KMS-11 (cell line): ENCODE data around the gene TC2N.

Experiments used
- H2AFZ ChIP-seq: fragments of 200-600 bp; sonication (generic); 2 replicates; pipeline ENCODE4 v1.6.1; 2016; ENCODE audit warnings: antibody characterized with exemption, mixed run types, low read depth
- H3K27ac ChIP-seq: fragments of 200-600 bp; sonication (generic); 2 replicates; pipeline ENCODE4 v1.6.1; 2016; ENCODE audit warnings: mild to moderate bottlenecking, mixed run types
- H3K27me3 ChIP-seq: fragments of 200-600 bp; sonication (generic); 2 replicates; pipeline ENCODE4 v1.6.1; 2017; ENCODE audit warnings: mild to moderate bottlenecking, low read depth, mixed run types, moderate library complexity; ENCODE audit not compliant: insufficient read depth
- H3K36me3 ChIP-seq: fragments of 200-600 bp; sonication (generic); 2 replicates; pipeline ENCODE4 v1.6.1; 2017; ENCODE audit warnings: mild to moderate bottlenecking, mixed run types; ENCODE audit not compliant: insufficient read depth
- H3K4me1 ChIP-seq: fragments of 200-600 bp; sonication (generic); 2 replicates; pipeline ENCODE4 v1.6.1; 2016; ENCODE audit warnings: mild to moderate bottlenecking, low read depth, mixed run types; ENCODE audit not compliant: poor library complexity, severe bottlenecking
- H3K4me2 ChIP-seq: fragments of 200-600 bp; sonication (generic); 2 replicates; pipeline ENCODE4 v1.7.0; 2016; ENCODE audit warnings: mild to moderate bottlenecking, mixed run types
- H3K4me3 ChIP-seq: fragments of 200-600 bp; sonication (generic); IDR thresholded peaks from 2 replicates; pipeline ENCODE4 v1.6.1; 2017; ENCODE audit warnings: low read depth, low read length, mixed read lengths; ENCODE audit not compliant: insufficient read depth
- H3K79me2 ChIP-seq: fragments of 200-600 bp; sonication (generic); 2 replicates; pipeline ENCODE4 v1.6.1; 2016; ENCODE audit warnings: low read depth, mixed run types; ENCODE audit not compliant: insufficient read depth
- H3K9ac ChIP-seq: fragments of 200-600 bp; sonication (generic); 2 replicates; pipeline ENCODE4 v1.6.1; 2016; ENCODE audit warnings: mild to moderate bottlenecking, mixed run types
- H4K20me1 ChIP-seq: fragments of 200-600 bp; sonication (generic); 2 replicates; pipeline ENCODE4 v1.6.1; 2016; ENCODE audit warnings: mild to moderate bottlenecking, mixed run types; ENCODE audit not compliant: insufficient read depth
- TF ChIP-seq, protein P1 (sequence below): fragments of 200-600 bp; sonication (generic); conservative IDR thresholded peaks from 2 replicates; pipeline ENCODE4 v1.6.1; 2017; ENCODE audit warnings: low read depth, mild to moderate bottlenecking, antibody characterized with exemption, low read length, moderate library complexity, mixed read lengths

The TC2N gene

DNA sequence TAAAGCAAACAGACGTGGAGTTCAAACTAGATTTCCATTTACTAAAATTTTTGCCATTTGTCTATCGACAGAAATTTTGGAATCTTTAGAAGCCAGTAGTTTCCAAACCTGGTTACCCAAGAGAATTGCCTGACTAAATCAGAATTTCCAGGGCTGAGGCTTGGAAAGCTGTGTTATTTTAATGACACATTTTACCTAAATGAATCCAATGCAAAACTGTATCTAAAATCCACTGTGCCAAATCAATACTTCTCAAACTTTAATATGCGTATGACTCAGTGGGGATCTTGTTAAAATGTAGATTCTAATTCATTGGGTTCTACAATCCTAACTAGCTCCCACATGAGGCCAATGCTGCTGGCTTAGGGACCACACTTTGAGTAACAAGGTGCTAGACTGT is 35.0 kb upstream of the TC2N start:
- Histone ChIP-seq H3K79me2 (no peaks in the 10 kb centered on the region), H3K36me3 (no peaks in the 10 kb centered on the region), H2AFZ (no peak overlapping the region), H3K4me3 (no peak overlapping the region), H3K4me2 (no peak overlapping the region), H3K27me3 (no peaks in the 10 kb centered on the region), H3K27ac (no peak overlapping the region), H3K9ac (no peak overlapping the region), H3K4me1 (no peaks in the 10 kb centered on the region), H4K20me1 (no peaks in the 10 kb centered on the region)
- TF ChIP-seq, protein P1, sequence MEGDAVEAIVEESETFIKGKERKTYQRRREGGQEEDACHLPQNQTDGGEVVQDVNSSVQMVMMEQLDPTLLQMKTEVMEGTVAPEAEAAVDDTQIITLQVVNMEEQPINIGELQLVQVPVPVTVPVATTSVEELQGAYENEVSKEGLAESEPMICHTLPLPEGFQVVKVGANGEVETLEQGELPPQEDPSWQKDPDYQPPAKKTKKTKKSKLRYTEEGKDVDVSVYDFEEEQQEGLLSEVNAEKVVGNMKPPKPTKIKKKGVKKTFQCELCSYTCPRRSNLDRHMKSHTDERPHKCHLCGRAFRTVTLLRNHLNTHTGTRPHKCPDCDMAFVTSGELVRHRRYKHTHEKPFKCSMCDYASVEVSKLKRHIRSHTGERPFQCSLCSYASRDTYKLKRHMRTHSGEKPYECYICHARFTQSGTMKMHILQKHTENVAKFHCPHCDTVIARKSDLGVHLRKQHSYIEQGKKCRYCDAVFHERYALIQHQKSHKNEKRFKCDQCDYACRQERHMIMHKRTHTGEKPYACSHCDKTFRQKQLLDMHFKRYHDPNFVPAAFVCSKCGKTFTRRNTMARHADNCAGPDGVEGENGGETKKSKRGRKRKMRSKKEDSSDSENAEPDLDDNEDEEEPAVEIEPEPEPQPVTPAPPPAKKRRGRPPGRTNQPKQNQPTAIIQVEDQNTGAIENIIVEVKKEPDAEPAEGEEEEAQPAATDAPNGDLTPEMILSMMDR = no peak

DNA sequence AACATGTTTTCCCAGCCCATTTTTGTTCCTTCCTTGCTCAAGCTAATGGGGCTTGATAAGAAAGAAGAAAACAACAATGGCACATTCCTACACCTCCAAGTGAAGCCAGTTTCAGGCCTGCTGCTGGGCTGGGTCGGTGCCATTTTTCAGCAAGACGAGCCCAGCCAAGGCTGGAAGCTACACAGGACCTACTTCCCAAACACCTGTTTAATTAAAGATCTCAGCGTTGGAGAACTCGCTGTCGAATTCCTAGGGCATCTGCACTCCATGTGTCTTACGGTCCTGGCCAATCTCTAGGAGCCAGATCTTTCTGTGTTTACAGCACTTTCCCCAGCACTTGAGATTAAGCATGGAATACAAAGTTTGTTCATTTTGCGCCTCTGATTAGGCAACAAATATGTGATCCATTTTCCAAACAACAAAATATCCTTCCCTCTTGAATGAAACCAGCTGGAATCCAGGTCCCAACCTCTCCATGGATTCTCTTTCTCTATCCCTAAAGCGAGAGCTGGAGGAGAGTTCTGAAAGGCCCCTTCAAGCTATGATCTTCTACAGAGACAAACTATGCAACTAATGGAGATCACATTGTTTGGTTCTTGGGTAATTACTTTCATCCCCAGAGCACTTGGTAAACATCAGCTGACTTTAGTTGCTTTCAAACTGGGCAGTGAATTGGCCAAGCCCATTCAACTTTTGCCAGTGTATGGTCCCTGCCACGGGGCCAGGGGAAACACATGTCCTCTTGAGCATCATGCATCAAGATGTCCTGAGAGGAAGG is 34.3 kb upstream of the TC2N start:
- Histone ChIP-seq H4K20me1 (no peaks in the 10 kb centered on the region), H3K4me1 (no peaks in the 10 kb centered on the region), H3K4me2 (no peak overlapping the region), H3K4me3 (no peak overlapping the region), H3K79me2 (no peaks in the 10 kb centered on the region), H2AFZ (no peak overlapping the region), H3K27me3 (no peaks in the 10 kb centered on the region), H3K36me3 (no peaks in the 10 kb centered on the region), H3K27ac (no peak overlapping the region), H3K9ac (no peak overlapping the region)
- TF ChIP-seq, protein P1 = no peak

DNA sequence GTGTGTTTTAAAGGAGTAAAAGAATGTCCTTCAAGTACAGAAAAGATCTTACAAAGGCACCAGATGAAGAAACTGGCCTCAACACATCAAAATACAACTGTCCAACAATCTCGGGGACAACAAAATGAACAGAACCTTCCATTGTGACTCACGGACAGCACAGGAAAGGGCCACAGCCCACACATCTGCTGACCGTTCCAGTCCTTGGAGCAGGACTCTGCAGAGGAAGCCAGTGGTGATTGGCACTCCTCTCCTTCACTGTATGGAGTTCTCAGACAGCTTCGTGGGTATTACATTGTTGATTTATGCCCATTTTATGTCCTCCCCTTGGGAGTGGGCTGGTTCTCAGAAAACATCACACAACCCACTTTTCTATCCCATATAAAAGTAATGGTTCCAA is 32.5 kb upstream of the TC2N start:
- no peaks in the 10 kb centered on the region for H3K79me2 ChIP-seq
- no peak overlapping the region for H3K9ac ChIP-seq
- H4K20me1 ChIP-seq = no peaks in the 10 kb centered on the region
- H3K36me3 ChIP-seq = no peaks in the 10 kb centered on the region
- H3K4me3 ChIP-seq = no peak overlapping the region
- TF ChIP-seq, protein P1 = no peak
- no peaks in the 10 kb centered on the region for H3K4me1 ChIP-seq
- H3K4me2 ChIP-seq = no peak overlapping the region
- H2AFZ ChIP-seq = no peak overlapping the region
- H3K27ac ChIP-seq = no peak overlapping the region
- no peaks in the 10 kb centered on the region for H3K27me3 ChIP-seq

DNA sequence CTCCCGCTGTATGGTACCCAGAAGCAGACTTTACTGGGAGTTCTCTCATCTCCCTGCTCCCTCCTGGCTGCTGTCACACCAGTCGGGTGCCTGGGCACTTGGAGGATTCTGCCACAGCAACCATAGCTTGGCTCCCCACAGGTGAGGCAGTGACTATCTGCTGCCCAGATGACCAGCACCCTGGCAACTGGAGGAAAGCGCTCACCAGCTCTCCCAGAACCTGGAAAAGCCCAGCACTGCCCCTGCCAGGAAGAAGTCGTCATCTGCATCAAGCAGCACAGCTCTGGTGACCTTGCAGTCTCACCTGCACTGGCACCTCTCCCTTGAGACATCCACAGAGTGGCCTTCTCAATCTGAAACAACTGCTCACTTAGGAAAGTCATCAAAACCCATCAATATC is 31.9 kb upstream of the TC2N start:
- Histone ChIP-seq H3K4me3 (no peak overlapping the region), H4K20me1 (no peaks in the 10 kb centered on the region), H3K4me2 (no peak overlapping the region), H3K9ac (no peak overlapping the region), H3K79me2 (no peaks in the 10 kb centered on the region), H2AFZ (no peak overlapping the region), H3K27ac (no peak overlapping the region), H3K27me3 (no peaks in the 10 kb centered on the region), H3K36me3 (no peaks in the 10 kb centered on the region), H3K4me1 (no peaks in the 10 kb centered on the region)
- TF ChIP-seq, protein P1 = no peak
